KOPT-K1 (cell line): ENCODE results near the gene SSBP3.
A peak's percentile ranks its signal among the peaks of the same experiment; 100 is the strongest.

Source experiments
- H3K27ac ChIP-seq: fragments of 200-600 bp; sonication (generic); 2 replicates; pipeline ENCODE4 v1.5.1; 2016; ENCODE audit warnings: antibody characterized with exemption, mild to moderate bottlenecking, low read depth, low read length; ENCODE audit not compliant: poor library complexity, severe bottlenecking
- H3K36me3 ChIP-seq: fragments of 200-600 bp; sonication (generic); 2 replicates; pipeline ENCODE4 v1.5.1; 2017; ENCODE audit warnings: antibody characterized with exemption, mild to moderate bottlenecking, low read length, moderate library complexity; ENCODE audit not compliant: insufficient read depth
- H3K9me3 ChIP-seq: fragments of 200-600 bp; sonication (generic); 2 replicates; pipeline ENCODE4 v1.5.1; 2017; ENCODE audit warnings: antibody characterized with exemption, low read length, mild to moderate bottlenecking; ENCODE audit not compliant: insufficient read depth, poor library complexity, severe bottlenecking

Gene SSBP3

DNA sequence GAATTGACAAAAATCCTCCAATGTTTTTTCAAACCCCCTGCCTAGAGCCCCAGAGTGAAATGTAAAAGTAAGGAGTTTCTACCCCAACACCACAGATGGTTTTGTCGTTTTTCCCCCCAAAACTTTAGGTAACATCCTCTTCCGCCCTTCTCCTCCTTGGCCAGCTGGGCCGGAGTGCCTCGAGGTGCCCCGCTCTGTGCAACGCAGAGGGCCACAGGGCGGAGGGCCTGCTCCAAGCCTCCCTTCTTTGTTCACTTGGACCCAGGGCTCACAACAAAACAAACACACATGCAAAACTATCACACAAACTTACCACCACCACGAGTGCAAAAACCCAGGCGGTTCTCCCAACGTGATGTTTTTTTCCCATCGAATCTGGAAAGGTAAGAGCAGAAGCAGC, 1.9 kb downstream of the SSBP3 start:
- Histone ChIP-seq H3K27ac (peak overlapping the region; percentile 62), H3K36me3 (peaks cover 50% of the 10 kb centered on the region), H3K9me3 (no peaks in the 10 kb centered on the region)

GRCh38 chr1:54403808-54404261, 2.4 kb downstream of the SSBP3 start:
- Histone ChIP-seq H3K9me3 (no peaks in the 10 kb centered on the region), H3K36me3 (peaks cover 54% of the 10 kb centered on the region), H3K27ac (peak overlapping the region; percentile 62)

DNA sequence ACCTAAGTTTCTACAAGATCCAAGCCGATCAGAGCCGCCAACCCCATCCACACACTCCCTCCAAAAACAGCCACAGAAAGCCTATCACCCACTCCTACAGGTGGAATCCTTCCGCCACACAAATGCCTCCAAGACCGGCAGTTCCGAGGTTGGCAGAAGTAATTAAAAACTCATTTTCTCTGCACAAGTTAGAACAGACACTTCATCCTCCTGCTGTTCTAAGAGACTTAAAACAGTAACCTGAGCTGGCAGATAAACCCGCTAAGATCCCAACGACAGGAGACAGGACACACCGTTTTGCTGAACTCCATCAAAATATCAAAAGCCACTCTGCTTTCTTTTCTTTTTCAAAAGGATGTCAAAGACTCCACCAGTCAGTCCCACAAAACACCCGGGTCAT, 2.8 kb downstream of the SSBP3 start:
- Histone ChIP-seq H3K36me3 (peaks cover 59% of the 10 kb centered on the region), H3K27ac (peak overlapping the region; percentile 62), H3K9me3 (no peaks in the 10 kb centered on the region)

GRCh38 chr1:54402896-54403295, 3.3 kb downstream of the SSBP3 start:
- H3K9me3 ChIP-seq = no peaks in the 10 kb centered on the region
- H3K27ac ChIP-seq = no peak overlapping the region
- H3K36me3 ChIP-seq = peaks cover 64% of the 10 kb centered on the region

DNA sequence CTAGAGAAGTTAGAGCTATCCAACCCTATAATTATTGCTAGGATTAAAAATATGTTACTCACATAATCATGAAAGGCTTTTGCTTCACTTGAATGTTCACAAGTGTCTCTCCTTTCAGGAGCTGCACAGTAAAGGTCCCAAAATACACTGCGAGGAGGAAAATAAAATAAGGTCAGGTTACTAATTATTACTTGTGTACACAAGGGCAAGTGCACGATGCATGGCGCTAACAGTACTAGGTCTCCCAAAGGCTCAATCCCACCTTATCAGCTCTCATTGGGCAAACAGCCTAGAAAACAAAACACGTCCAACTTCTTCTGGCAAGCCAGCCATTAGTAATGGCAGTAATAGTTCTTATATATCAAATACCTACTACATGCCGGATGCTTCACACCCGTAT, 4.4 kb downstream of the SSBP3 start:
- Histone ChIP-seq H3K27ac (no peak overlapping the region), H3K9me3 (no peaks in the 10 kb centered on the region), H3K36me3 (peaks cover 75% of the 10 kb centered on the region)

DNA sequence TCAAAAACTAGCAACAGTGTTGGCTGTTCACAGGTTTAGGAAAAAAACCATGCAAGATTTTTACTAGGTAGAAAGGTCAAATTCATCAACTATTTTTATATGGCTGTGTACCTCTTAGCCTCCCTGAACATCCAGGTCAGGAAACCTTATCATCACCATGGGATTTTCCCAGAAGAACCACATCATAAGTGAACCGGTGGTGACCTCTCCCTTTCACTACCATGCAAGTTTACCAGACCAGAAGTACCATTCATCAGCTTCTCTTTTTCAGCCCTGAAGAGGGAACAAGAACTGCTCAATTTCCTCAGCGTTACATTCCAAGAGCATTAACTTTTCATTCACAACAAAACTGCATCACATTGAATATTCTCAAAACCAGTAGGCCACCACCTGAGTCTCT, 5.9 kb downstream of the SSBP3 start:
- Histone ChIP-seq H3K27ac (no peak overlapping the region), H3K9me3 (no peaks in the 10 kb centered on the region), H3K36me3 (peaks cover 90% of the 10 kb centered on the region)

DNA sequence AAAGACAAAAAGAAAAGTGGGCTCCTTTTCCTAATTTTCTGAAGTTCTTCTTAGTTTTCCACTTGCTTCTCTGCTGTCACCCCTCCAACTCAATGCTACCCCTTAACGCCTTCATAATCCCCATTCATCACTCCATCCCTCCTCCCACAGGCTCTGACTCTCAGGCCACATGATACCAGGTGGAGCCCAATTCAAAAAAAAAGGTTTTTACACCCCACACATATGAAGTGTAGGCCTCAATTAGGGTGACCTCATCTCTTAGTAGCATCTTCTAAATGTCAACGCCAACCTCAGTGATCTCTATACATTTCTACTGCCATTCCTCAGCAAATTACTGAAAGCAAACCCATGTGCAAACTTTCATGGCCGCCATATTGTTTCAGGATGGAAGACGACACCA, 6.4 kb downstream of the SSBP3 start:
- no peaks in the 10 kb centered on the region for H3K9me3 ChIP-seq
- H3K27ac ChIP-seq = no peak overlapping the region
- peaks cover 95% of the 10 kb centered on the region for H3K36me3 ChIP-seq

- H3K27ac ChIP-seq = no peak overlapping the region
- peaks cover 97% of the 10 kb centered on the region for H3K36me3 ChIP-seq
- no peaks in the 10 kb centered on the region for H3K9me3 ChIP-seq
Measured at GRCh38 chr1:54398963-54399528, 7.1 kb downstream of the SSBP3 start.

DNA sequence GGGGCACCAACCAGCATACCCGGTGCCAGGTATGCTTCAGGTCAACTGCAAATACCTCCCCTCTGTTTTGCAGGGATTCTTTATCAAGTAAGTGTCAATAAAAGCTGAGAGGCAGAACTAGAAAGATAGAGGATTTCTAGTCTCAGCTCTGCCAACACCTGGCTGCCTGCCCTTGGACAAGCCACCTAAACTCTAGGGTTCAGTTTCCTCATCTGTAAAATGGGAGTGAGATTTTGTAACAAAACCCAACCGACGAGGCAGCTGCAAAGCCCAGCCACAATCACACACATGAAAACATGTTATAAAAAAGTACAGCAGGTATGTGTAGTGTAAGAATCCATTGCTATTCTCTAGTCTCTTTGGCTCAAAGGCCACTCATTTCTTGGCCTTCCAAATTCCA, 8.2 kb downstream of the SSBP3 start:
- H3K27ac ChIP-seq = no peak overlapping the region
- H3K9me3 ChIP-seq = no peaks in the 10 kb centered on the region
- peaks cover 100% of the 10 kb centered on the region for H3K36me3 ChIP-seq

DNA sequence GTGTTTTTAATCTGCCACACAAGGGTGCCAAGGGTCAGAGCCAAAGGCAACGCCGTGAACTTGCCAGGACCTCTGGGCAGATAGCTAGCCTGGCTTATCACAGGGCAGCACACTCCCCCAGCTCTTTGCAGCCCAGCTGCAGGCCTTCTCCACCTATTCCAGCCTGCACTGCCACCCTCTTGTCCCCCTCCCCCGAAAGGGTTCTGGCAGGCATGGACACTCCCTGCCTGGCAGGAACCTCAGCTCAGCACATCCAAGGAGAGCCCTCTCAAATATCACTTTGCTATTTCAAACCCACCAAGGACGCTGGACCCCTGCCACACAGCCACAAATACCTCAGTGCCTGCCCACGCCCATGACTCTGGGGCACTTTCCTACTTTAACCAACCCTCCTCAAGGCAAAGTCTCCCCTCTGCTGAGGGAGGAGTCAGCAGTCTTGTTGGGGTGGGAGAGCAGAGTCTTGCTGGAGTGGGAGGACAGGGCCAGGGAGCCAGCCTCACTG, 9.1 kb downstream of the SSBP3 start:
- Histone ChIP-seq H3K9me3 (no peaks in the 10 kb centered on the region), H3K36me3 (peaks cover 100% of the 10 kb centered on the region), H3K27ac (no peak overlapping the region)

GRCh38 chr1:54396261-54396933, 9.8 kb downstream of the SSBP3 start:
- Histone ChIP-seq H3K27ac (no peak overlapping the region), H3K36me3 (peaks cover 100% of the 10 kb centered on the region), H3K9me3 (no peaks in the 10 kb centered on the region)

DNA sequence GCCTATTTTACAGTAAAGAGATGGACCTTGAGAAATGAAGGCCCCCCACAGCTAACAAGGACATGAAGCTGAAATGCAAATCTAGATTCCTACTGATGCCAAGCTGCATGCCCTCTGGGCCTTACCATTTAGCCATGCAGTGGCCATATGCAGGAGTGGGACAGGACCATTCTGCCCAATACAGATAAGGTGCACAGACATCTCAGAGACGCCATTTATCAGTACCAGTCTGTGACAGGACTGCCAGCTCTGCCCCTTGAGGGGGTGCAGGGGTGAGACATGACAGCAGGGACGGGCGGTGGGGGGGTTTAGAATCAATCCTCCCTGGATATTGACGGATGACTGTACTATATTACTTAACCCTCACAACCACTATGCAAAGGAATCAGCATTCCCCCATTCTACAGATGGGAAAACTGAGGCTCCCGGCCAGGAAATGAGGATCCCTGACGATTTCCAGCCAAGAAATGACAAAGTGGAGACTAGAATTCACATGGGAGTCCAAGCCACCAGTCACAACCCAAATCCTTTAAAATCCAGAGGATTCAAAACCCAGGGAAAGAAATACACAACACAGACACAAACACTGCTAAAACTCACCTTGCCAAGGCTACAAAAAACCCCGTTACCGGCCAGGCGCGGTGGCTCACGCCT, 10.8 kb downstream of the SSBP3 start:
- H3K9me3 ChIP-seq = no peaks in the 10 kb centered on the region
- H3K36me3 ChIP-seq = peaks cover 100% of the 10 kb centered on the region
- no peak overlapping the region for H3K27ac ChIP-seq

DNA sequence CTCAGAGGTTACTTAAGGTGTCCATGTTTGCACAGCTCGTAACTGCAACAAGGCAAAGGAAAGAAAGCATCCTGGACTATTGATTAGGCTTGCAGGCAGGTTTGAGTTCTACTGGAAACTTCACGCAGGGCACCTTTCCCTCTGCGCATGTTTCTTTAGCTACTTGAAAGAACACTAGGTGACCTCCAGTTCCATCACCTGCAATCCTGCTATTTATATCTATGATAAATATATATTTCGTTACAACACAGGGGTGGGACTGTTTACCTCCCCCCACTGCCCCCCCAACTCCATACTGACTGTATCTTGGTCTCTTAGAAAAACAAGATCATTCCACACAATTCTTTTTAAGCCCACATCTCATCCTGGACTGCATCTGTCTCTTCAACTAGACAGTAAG, 12.1 kb downstream of the SSBP3 start:
- Histone ChIP-seq H3K9me3 (no peaks in the 10 kb centered on the region), H3K27ac (no peak overlapping the region), H3K36me3 (peaks cover 100% of the 10 kb centered on the region)

DNA sequence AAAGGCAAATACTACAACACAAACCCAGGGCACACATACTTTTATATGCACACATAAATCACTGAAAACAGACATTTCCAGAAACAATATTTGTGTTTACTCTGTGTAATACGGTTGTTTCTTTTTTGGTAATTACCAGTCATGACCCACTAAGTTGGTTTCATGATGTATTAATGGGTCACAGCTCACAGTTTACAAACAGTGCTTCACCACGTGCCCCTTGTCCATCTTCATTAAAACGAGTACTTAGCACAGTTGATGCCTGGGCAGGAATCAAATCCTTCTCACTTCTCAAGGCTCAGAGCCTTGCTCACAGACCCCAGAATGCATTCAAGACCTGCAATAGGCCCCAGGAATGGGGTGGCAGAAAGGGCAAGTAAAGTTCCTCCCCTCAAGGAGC, 13.8 kb downstream of the SSBP3 start:
- H3K27ac ChIP-seq = no peak overlapping the region
- peaks cover 100% of the 10 kb centered on the region for H3K36me3 ChIP-seq
- H3K9me3 ChIP-seq = no peaks in the 10 kb centered on the region

DNA sequence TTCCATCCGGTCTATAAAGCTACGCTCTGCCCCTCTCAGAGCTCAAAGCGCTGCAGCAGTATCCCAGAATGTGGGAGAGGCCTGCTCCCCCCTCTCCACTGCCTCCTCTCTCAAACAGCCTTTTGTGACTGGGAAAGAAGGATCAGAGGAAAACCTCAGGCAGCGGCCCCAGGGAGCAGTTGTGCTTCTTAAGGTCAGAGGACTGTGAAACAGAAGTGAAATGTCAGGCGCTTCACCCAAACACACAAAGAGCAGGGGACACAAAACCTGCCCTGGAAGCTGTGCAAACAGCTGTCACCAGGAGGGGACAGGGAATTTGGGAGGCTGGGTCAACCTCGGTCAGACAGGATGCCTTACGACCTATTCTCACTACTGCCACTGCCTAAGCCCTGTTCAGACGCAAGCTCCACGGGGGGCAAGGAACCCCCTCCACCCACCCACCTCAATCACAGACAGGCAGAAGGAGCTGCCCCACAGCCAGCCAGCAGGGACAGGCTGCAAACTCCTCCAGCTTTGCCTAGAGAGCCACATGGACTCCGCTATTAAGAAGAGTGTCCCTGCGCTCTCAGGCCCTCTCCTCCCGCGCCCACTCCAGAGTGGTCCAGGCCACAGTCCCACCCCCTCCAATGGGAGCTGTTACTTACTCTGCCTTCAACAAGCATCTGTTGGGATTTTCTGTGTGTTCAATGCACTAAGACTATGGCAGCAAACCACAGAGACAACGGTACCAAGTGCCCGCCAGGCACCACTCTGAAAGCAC, 14.6 kb downstream of the SSBP3 start:
- no peak overlapping the region for H3K27ac ChIP-seq
- peaks cover 100% of the 10 kb centered on the region for H3K36me3 ChIP-seq
- no peaks in the 10 kb centered on the region for H3K9me3 ChIP-seq
